NCI-H748 (cell line): ENCODE results near the gene MEIS2.

ENCODE experiments used
- DNase-seq: peaks from one replicate; lab custom pipeline; 2025; ENCODE audit not compliant: unreplicated experiment; lab: John Stamatoyannopoulos, UW

Gene MEIS2

GRCh38 chr15:37112971-37113670, 12.8 kb upstream of the MEIS2 start:
- DNase-seq: no peak

DNA sequence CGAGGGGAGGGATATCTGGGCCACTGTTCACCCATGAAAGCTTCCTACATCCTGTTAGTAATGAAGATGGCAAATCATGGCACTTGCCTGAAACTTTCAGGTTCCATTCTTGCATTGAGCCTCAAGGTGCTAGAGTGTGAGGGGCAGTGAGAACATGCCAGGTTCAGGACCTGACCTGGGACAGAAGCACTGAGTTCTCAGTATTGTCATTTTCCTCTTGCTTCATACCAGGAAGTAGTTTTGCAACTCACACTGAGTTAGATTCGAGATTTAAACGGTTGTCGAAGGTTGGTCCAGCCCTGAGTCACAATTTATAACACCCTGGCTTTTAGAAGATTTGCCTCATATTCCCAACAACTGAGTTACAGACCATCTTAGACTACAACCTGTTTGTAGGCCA, 11.8 kb upstream of the MEIS2 start:
- no peak for DNase-seq

- no peak for DNase-seq
These were observed 11.0 kb upstream of the MEIS2 start for GRCh38 chr15:37111427-37111717.

GRCh38 chr15:37109872-37110572, 9.7 kb upstream of the MEIS2 start:
- no peak for DNase-seq

DNA sequence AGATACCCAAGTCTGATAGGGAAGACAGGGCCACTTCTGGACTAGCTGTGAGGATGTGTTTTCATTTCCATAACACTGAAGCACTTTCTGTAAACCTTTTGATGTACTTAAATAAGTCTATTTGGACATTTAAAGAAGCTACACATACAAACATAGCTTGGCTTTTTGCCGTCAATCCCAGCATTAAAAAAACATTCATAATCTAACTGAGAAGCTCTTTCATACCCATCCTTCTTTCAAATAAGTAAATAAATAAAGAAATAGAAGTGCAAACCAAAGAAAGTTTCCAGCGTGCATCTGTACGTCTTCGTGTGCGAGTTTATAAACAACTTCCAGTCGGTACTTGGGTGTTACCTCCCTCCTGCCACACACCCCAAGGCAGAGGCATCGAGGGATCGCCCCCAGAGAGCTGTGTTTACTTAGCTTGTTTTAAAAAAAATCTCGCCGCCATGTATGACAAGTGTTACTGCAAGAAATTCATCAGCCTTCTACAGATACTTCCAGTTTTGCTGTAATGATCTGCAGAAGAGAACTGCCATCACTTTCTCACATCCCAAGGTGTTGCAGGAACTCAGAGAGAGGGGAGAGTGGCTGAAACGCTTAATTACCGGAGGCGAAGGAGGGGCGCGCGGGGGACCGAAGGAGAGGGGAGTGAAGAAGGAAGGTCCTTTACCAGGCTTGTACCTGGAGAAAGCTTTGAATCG, 9.0 kb upstream of the MEIS2 start:
- no peak for DNase-seq

GRCh38 chr15:37108381-37109167, 8.2 kb upstream of the MEIS2 start:
- no peak for DNase-seq

GRCh38 chr15:37107744-37108380, 7.5 kb upstream of the MEIS2 start:
- no peak for DNase-seq

- DNase-seq: no peak
These were observed 6.9 kb upstream of the MEIS2 start for GRCh38 chr15:37107071-37107743.

DNA sequence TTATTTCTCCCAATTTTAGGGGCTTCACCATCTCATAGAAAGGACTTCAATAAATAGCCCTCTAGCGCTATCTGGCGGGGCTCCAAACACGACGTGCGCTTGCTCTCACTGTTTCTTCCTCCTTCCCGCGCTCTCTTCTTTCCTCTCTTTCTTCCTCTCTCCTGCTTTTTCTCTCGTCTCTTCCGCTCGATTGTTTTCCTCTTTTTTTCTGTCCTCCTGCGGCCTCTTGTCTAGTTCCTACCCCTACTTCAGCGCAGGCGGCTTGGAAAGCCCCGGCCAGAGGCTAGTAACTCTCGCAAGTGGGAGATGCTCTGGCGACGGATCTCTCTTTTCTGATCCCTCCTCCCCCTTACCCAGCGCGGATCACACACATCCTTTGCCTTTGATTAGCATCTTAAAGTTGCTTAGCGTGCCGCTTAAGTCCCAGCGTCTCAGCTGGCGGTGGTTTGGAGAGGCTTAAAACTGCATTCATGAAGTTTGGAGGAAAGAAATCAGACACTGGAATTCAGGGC, 6.2 kb upstream of the MEIS2 start:
- DNase-seq: peak; percentile 23

DNA sequence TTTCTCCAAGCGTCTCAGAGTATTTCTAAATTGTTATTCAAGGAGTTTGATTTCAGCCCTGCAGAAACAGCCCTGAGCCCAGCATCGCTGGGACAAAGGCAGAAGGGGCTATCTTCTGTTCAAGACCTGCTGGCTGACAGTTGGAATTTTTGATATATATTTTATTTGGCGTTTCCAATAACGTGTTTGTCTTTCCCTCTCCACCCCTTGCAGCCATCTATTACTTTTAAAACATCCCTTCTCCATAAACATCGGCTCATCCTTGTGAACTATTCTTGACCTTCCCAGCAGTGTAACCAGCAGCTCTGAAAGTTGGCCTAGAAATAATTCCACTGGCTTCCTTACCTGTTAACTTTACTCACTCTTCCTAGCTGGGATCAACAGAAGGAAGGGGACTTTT, 5.5 kb upstream of the MEIS2 start:
- DNase-seq: no peak

DNA sequence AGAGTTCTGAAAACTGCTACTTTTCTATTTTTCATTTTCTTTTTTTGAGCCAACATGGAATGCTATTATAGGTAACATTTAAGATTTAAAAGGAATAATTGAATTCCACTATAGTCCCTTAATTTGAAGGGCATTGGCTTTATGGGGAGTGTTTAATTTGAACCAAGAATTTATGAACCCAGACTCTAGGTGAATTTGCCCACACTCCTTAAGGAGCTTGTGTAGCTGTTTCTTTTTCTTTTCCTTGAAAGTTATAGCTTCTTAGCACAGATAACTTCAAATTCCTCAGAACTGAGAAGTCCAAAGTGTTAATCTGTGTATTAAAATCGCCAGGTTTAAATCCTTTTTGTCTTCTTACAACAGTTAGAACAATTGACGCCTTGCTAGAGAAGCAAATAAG, 4.7 kb upstream of the MEIS2 start:
- DNase-seq: no peak

DNA sequence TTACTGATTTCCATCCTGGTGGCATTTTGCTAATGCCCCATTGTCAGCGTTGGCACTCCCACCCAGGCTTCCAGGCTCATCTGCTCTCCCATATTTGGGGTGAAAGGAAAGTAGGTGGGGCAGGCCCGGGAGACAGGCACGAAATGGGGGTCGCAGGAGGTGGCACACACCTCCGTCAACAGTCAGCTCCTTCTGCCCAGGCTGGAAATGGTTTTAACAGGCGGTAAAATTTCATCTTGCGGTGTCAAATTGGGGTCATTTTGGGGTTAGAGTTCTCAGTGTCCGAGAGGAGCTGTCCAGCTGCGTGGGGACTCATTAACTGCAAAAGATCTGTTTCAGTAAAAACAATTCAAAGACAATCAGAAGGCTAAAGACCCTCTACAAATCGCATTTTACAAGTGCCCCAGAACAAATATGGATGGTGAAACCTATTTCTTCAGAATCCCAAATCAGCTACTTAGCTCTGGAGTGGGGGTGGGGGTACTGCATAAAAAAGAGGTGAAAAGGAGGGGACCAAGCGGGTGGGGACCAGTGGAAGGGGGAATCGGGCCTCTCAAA, 4.2 kb upstream of the MEIS2 start:
- no peak for DNase-seq

GRCh38 chr15:37103475-37104423, 3.4 kb upstream of the MEIS2 start:
- DNase-seq: no peak

DNA sequence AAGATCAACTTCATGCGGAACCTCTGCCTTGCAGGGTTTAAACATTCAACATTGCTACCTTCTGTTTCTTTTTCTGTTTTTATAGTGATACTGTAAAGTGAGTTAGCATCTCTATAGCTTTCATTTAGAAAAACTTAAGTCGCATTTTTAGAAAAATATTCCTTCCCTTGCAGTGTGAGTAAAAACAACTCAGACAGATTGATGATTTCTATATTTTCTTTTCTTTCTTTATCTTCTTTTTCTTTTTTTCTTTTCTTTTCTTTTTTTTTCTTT, 2.8 kb upstream of the MEIS2 start:
- no peak for DNase-seq

DNA sequence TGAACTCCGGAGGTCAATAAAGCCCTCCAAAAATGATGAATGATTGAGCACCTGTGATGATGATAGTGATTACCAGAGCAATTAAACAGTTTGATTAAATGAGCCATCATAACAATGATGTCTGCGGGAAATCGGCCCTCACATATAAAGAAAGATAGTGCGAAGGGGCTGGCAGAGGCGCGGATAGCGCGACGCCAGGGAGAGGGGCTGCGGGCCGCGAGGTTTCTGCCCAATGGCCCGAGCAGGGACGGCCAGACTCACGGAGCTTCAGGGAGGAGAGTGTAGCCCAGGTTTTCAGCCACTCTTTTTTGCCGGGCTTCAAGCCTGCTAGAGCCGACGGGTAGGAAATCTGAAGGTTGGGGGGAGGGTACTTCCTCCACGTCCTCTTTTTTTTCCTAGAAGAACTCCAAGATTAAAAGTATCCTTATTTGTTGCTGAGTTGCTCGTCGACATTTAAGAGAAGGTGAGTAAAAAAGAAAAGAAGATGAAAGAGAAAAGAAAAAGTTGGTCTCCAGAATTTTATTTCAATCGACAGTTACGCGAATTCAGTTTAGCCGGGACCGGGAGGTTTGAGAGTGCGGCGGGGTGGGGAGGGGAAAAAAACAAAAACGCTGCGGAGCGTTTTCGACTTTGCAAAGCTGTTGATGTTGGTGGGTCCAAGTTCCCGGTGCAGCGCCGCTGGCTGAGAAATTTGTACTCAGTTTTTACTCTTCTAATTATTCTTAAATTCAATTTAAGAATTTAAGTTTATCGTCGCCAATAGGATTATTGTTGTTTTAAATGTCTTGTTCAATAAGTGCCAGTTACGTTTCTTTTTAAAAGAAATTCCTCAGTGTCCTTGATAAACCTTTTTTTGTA, 2.2 kb upstream of the MEIS2 start:
- peak; percentile 8 for DNase-seq

GRCh38 chr15:37101980-37102304, 1.6 kb upstream of the MEIS2 start:
- DNase-seq: peak; percentile 9

DNA sequence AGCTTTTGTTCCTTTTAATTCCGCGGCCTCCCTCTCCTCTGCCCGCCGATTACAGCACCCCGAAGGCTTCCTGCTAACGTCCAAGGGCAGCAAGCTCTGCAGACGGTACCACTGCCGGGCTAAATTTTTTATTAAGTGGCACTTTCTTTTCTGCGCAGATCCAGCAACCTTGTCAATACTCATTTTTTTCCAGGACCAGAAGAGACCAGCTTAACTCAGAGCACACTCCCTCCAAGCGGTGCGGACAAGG, 542 bp upstream of the MEIS2 start:
- DNase-seq: peak; percentile 49

DNA sequence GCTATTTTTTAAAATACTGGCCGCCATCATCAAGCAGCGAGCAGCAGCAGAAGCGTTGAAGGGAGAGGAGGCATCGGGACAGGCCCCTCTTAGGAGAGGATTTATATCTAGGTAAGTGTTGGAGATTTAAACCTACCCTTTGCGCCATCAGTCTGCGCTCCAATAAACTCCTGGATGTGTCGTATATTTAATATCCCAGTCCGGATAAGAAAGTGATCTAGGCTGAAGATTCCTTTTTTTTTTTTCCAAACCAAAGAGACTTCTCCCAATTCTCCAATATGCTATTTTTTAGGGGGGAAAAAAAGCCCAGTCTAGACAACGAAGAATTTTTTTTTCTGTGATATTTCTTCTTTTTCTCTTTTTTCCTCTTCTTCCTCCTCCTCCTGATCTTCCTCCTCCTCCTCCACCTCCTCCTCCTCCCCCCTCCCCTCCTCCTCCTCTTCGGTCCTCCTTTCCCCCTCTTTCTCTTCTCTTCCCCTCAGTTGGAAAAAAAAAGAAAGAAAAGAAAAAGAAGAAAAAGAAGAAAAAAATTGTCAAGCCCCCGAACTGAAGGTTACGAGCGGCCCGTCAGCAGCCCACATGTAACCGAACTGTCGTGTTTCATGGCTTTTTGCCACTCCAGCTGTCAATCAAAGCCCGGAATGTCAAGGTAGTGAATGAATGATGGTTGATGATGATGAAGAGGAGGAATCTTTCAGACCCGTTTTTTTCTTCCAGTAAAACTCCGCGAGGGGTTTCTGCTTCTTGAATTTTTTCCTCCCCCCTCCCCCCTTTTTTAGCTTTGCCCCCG, 835 bp downstream of the MEIS2 start:
- DNase-seq: peak; percentile 49
